GM19468 (cell line): ENCODE measurements around the gene LPCAT1.

ENCODE experiments used
- ATAC-seq: cut with Tn5 transposase; IDR thresholded peaks from one replicate; pipeline ENCODE4 v1.9.1; 2021; ENCODE audit warnings: mild to moderate bottlenecking, moderate library complexity, moderate number of reproducible peaks; ENCODE audit not compliant: unreplicated experiment; ENCODE audit errors: extremely low read depth

The LPCAT1 gene

GRCh38 chr5:1502046-1502736 lies 21.6 kb downstream of the LPCAT1 start:
- ATAC-seq = no peak

- ATAC-seq = no peak
Observed at GRCh38 chr5:1501372-1502045, 22.3 kb downstream of the LPCAT1 start.

- no peak for ATAC-seq
Observed at GRCh38 chr5:1500411-1501091, 23.2 kb downstream of the LPCAT1 start.

GRCh38 chr5:1499851-1500250 lies 23.9 kb downstream of the LPCAT1 start:
- ATAC-seq = no peak

- peak; percentile 19 for ATAC-seq
Observed at GRCh38 chr5:1498623-1499416, 24.9 kb downstream of the LPCAT1 start.

- no peak for ATAC-seq
Observed at GRCh38 chr5:1497795-1498622, 25.8 kb downstream of the LPCAT1 start.

- no peak for ATAC-seq
Observed at GRCh38 chr5:1497242-1497777, 26.4 kb downstream of the LPCAT1 start.

- ATAC-seq = no peak
Observed at GRCh38 chr5:1495525-1495897, 28.2 kb downstream of the LPCAT1 start.

GRCh38 chr5:1494780-1495524 lies 28.8 kb downstream of the LPCAT1 start:
- peak; percentile 14 for ATAC-seq

- ATAC-seq = no peak
Observed at GRCh38 chr5:1493941-1494340, 29.8 kb downstream of the LPCAT1 start.

- no peak for ATAC-seq
Observed at GRCh38 chr5:1493413-1493812, 30.3 kb downstream of the LPCAT1 start.

GRCh38 chr5:1492757-1493156 lies 31.0 kb downstream of the LPCAT1 start:
- ATAC-seq = no peak

- no peak for ATAC-seq
Observed at GRCh38 chr5:1490376-1490775, 33.4 kb downstream of the LPCAT1 start.

- no peak for ATAC-seq
Observed at GRCh38 chr5:1489754-1490153, 34.0 kb downstream of the LPCAT1 start.

GRCh38 chr5:1488882-1489680 lies 34.7 kb downstream of the LPCAT1 start:
- peak; percentile 21 for ATAC-seq

GRCh38 chr5:1487079-1487764 lies 36.5 kb downstream of the LPCAT1 start:
- ATAC-seq = no peak

- ATAC-seq = no peak
Observed at GRCh38 chr5:1486271-1486670, 37.5 kb downstream of the LPCAT1 start.
